ENCODE results near the gene IL1RAPL1.
A peak's percentile ranks its signal among the peaks of the same experiment; 100 is the strongest.
"Not testable (repeated sequence)": the region's sequence is repeated elsewhere in the genome, so short reads cannot be mapped to it uniquely, and the experiment has no call there.

The IL1RAPL1 gene

GRCh38 chrX:29295987-29296680 lies 708.9 kb downstream of the IL1RAPL1 start:
- FAIRE-seq = no peak

- FAIRE-seq = peak; percentile 26
These were observed 710.0 kb downstream of the IL1RAPL1 start for GRCh38 chrX:29297171-29297800.

- FAIRE-seq = no peak
These were observed 712.4 kb downstream of the IL1RAPL1 start for GRCh38 chrX:29299684-29300083.

GRCh38 chrX:29308726-29309125 lies 721.5 kb downstream of the IL1RAPL1 start:
- FAIRE-seq = no peak

- no peak for FAIRE-seq
These were observed 728.7 kb downstream of the IL1RAPL1 start for GRCh38 chrX:29315931-29316330.

GRCh38 chrX:29318012-29318411 lies 730.8 kb downstream of the IL1RAPL1 start:
- FAIRE-seq = no peak

GRCh38 chrX:29332429-29332828 lies 745.2 kb downstream of the IL1RAPL1 start:
- not testable (repeated sequence) for FAIRE-seq

GRCh38 chrX:29333091-29333490 lies 745.8 kb downstream of the IL1RAPL1 start:
- FAIRE-seq = not testable (repeated sequence)

- FAIRE-seq = no peak
These were observed 761.0 kb downstream of the IL1RAPL1 start for GRCh38 chrX:29348288-29348687.

GRCh38 chrX:29359276-29359675 lies 772.0 kb downstream of the IL1RAPL1 start:
- FAIRE-seq = no peak

GRCh38 chrX:29374765-29375164 lies 787.5 kb downstream of the IL1RAPL1 start:
- not testable (repeated sequence) for FAIRE-seq

- FAIRE-seq = no peak
These were observed 789.3 kb downstream of the IL1RAPL1 start for GRCh38 chrX:29376584-29376983.

- no peak for FAIRE-seq
These were observed 795.6 kb downstream of the IL1RAPL1 start for GRCh38 chrX:29382811-29383210.

- FAIRE-seq = no peak
These were observed 801.3 kb downstream of the IL1RAPL1 start for GRCh38 chrX:29388509-29388908.

- FAIRE-seq = no peak
These were observed 810.3 kb downstream of the IL1RAPL1 start for GRCh38 chrX:29397506-29397905.

GRCh38 chrX:29407357-29407756 lies 820.1 kb downstream of the IL1RAPL1 start:
- FAIRE-seq = no peak

GRCh38 chrX:29419774-29420553 lies 832.7 kb downstream of the IL1RAPL1 start:
- FAIRE-seq = no peak

GRCh38 chrX:29422034-29422433 lies 834.8 kb downstream of the IL1RAPL1 start:
- FAIRE-seq = no peak

- FAIRE-seq = no peak
These were observed 844.6 kb downstream of the IL1RAPL1 start for GRCh38 chrX:29431895-29432294.

- FAIRE-seq = no peak
These were observed 845.3 kb downstream of the IL1RAPL1 start for GRCh38 chrX:29432534-29432933.

- FAIRE-seq = no peak
These were observed 847.7 kb downstream of the IL1RAPL1 start for GRCh38 chrX:29434939-29435338.

- no peak for FAIRE-seq
These were observed 848.1 kb downstream of the IL1RAPL1 start for GRCh38 chrX:29435396-29435795.

- FAIRE-seq = no peak
These were observed 860.6 kb downstream of the IL1RAPL1 start for GRCh38 chrX:29447867-29448266.

GRCh38 chrX:29453333-29453732 lies 866.1 kb downstream of the IL1RAPL1 start:
- FAIRE-seq = no peak

Measured in endometrium (tissue), 2 donors.